Measurements from ENCODE around the gene COL18A1. TPM values are rescaled to one million over a fixed set of nuclear protein-coding genes. Genes with fewer than 3 reads are reported as not detected.
"Not testable (repeated sequence)": the region's sequence is repeated elsewhere in the genome, so short reads cannot be mapped to it uniquely, and the experiment has no call there.

The COL18A1 gene
- polyA plus RNA-seq, 1 donor (not counting 4 experiments of a cell fraction or from before 2014, with no cell fraction given) = 13.0 TPM

- TF ChIP-seq, protein P1, sequence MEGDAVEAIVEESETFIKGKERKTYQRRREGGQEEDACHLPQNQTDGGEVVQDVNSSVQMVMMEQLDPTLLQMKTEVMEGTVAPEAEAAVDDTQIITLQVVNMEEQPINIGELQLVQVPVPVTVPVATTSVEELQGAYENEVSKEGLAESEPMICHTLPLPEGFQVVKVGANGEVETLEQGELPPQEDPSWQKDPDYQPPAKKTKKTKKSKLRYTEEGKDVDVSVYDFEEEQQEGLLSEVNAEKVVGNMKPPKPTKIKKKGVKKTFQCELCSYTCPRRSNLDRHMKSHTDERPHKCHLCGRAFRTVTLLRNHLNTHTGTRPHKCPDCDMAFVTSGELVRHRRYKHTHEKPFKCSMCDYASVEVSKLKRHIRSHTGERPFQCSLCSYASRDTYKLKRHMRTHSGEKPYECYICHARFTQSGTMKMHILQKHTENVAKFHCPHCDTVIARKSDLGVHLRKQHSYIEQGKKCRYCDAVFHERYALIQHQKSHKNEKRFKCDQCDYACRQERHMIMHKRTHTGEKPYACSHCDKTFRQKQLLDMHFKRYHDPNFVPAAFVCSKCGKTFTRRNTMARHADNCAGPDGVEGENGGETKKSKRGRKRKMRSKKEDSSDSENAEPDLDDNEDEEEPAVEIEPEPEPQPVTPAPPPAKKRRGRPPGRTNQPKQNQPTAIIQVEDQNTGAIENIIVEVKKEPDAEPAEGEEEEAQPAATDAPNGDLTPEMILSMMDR (optimal IDR thresholded peaks at IDR 0.05 in 1 of 3, IDR thresholded peaks at IDR 0.05 in 1 of 3, conservative IDR thresholded peaks at IDR 0.05 in 1 of 3; ENCODE audit: extremely low read depth in 1 of 3, insufficient read depth in 2 of 3, low read length in 3 of 3) = no peak
- no peak for TF ChIP-seq EZH2 (IDR thresholded peaks at IDR 0.05; ENCODE audit: low read length)
Observed at GRCh38 chr21:45529785-45530422, 124.9 kb downstream of the COL18A1 start.

DNA sequence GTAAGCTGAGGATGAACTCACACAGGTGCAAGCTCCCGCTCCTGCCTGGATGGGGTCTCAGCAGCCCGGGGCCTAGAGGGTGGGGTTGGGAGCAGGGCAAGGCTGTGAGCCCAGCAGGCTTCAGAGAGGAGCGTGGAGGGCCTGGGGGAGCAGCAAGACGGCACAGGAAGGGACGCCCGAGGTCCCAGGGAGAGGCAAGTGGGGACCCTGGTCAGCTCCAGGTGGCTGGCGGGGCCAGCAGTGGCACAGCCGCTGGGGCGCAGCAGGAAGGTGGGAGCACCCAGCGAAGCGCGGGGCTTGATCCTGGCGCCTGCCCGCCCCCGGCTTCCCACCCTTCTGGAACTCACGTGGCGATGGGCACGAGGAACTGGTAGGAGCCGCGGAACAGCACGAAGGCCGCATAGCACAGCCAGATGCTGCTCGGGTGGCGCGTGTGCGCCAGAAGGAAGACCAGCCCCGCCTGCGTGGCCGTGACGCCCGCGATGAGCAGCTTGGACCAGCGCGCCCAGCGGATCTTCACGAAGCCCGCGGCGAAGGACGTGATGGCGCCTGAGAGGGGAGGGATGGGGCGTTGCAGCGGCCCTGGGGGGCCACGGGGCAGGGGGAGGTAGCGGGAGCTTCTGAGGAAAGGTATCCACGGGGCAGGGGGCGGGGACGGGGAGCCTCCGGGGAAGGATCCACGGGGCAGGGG lies 125.6 kb downstream of the COL18A1 start:
- no peak for DNase-seq (ENCODE audit: low read depth, low spot score)
- H3K79me2 ChIP-seq (ENCODE audit: control insufficient read depth, insufficient read depth, low read length) = no peaks in the 10 kb centered on the region
- peaks cover 11% of the 10 kb centered on the region for H3K4me1 ChIP-seq (ENCODE audit: control insufficient read depth, extremely low read depth, insufficient read depth, low read length)
- H4K20me1 ChIP-seq (ENCODE audit: control insufficient read depth, extremely low read depth, insufficient read depth, low read length) = peaks cover 4% of the 10 kb centered on the region
- dilution Hi-C loops (cut with MboI; ENCODE audit: extremely low pct_ligation_motif_present, low sequenced_read_pairs) = no loop called here
- no peak overlapping the region for H2AFZ ChIP-seq (ENCODE audit: control insufficient read depth, low read length)
- no peak overlapping the region for H3K9ac ChIP-seq (ENCODE audit: control insufficient read depth, extremely low read depth, insufficient read depth, low read length)
- H3K4me2 ChIP-seq (ENCODE audit: control insufficient read depth, extremely low read depth, insufficient read depth, low read depth, low read length) = no peak overlapping the region
- no peak for TF ChIP-seq EZH2 (IDR thresholded peaks at IDR 0.05; ENCODE audit: low read length)
- TF ChIP-seq, protein P1 (optimal IDR thresholded peaks at IDR 0.05 in 1 of 3, IDR thresholded peaks at IDR 0.05 in 1 of 3, conservative IDR thresholded peaks at IDR 0.05 in 1 of 3; ENCODE audit: extremely low read depth in 1 of 3, insufficient read depth in 2 of 3, low read length in 3 of 3) = no peak
- no peaks in the 10 kb centered on the region for H3K27me3 ChIP-seq (ENCODE audit: control insufficient read depth, extremely low read depth, insufficient read depth, low read length)
- no peaks in the 10 kb centered on the region for H3K9me3 ChIP-seq (ENCODE audit: control insufficient read depth, low read depth, low read length)
- no peak overlapping the region for H3K27ac ChIP-seq (ENCODE audit: control insufficient read depth, insufficient read depth, low read length)
- no peak for FAIRE-seq
- H3K9me1 ChIP-seq (ENCODE audit: control insufficient read depth, extremely low read depth, insufficient read depth, low read length) = no peaks in the 10 kb centered on the region
- H3K4me3 ChIP-seq (ENCODE audit: control insufficient read depth in 2 of 3, extremely low read depth in 1 of 3, insufficient read depth in 2 of 3, low read depth in 1 of 3, low read length in 3 of 3) = no peak overlapping the region
- peaks cover 9 to 18% of the 10 kb centered on the region in 2 experiments for H3K36me3 ChIP-seq (ENCODE audit: control insufficient read depth in 2 of 2, extremely low read depth in 1 of 2, insufficient read depth in 2 of 2, low read length in 2 of 2)

More at GRCh38 chr21:45529785-45530422, 124.9 kb downstream of the COL18A1 start:
- H3K27me3 ChIP-seq (ENCODE audit: control insufficient read depth, extremely low read depth, insufficient read depth, low read length) = no peaks in the 10 kb centered on the region
- no peak overlapping the region for H3K4me3 ChIP-seq (ENCODE audit: control insufficient read depth in 2 of 3, extremely low read depth in 1 of 3, insufficient read depth in 2 of 3, low read depth in 1 of 3, low read length in 3 of 3)
- no peak overlapping the region for H3K27ac ChIP-seq (ENCODE audit: control insufficient read depth, insufficient read depth, low read length)
- DNase-seq (ENCODE audit: low read depth, low spot score) (no peak), FAIRE-seq (no peak)
- H3K9me1 ChIP-seq (ENCODE audit: control insufficient read depth, extremely low read depth, insufficient read depth, low read length) = no peaks in the 10 kb centered on the region
- dilution Hi-C loops (cut with MboI; ENCODE audit: extremely low pct_ligation_motif_present, low sequenced_read_pairs) = no loop called here
- no peak overlapping the region for H3K9ac ChIP-seq (ENCODE audit: control insufficient read depth, extremely low read depth, insufficient read depth, low read length)
- H3K4me1 ChIP-seq (ENCODE audit: control insufficient read depth, extremely low read depth, insufficient read depth, low read length) = peaks cover 11% of the 10 kb centered on the region
- H3K9me3 ChIP-seq (ENCODE audit: control insufficient read depth, low read depth, low read length) = no peaks in the 10 kb centered on the region
- no peak overlapping the region for H3K4me2 ChIP-seq (ENCODE audit: control insufficient read depth, extremely low read depth, insufficient read depth, low read depth, low read length)
- peaks cover 1% of the 10 kb centered on the region for H4K20me1 ChIP-seq (ENCODE audit: control insufficient read depth, extremely low read depth, insufficient read depth, low read length)
- no peaks in the 10 kb centered on the region for H3K79me2 ChIP-seq (ENCODE audit: control insufficient read depth, insufficient read depth, low read length)
- H3K36me3 ChIP-seq (ENCODE audit: control insufficient read depth in 2 of 2, extremely low read depth in 1 of 2, insufficient read depth in 2 of 2, low read length in 2 of 2) = peaks cover 10 to 18% of the 10 kb centered on the region in 2 experiments
- H2AFZ ChIP-seq (ENCODE audit: control insufficient read depth, low read length) = no peak overlapping the region

- H4K20me1 ChIP-seq (ENCODE audit: control insufficient read depth, extremely low read depth, insufficient read depth, low read length); H3K27me3 ChIP-seq (ENCODE audit: control insufficient read depth, extremely low read depth, insufficient read depth, low read length); H3K9me1 ChIP-seq (ENCODE audit: control insufficient read depth, extremely low read depth, insufficient read depth, low read length); H3K27ac ChIP-seq (ENCODE audit: control insufficient read depth, insufficient read depth, low read length); H3K79me2 ChIP-seq (ENCODE audit: control insufficient read depth, insufficient read depth, low read length); dilution Hi-C loops (cut with MboI; ENCODE audit: extremely low pct_ligation_motif_present, low sequenced_read_pairs); FAIRE-seq; H3K9ac ChIP-seq (ENCODE audit: control insufficient read depth, extremely low read depth, insufficient read depth, low read length); H3K9me3 ChIP-seq (ENCODE audit: control insufficient read depth, low read depth, low read length); H2AFZ ChIP-seq (ENCODE audit: control insufficient read depth, low read length); H3K4me2 ChIP-seq (ENCODE audit: control insufficient read depth, extremely low read depth, insufficient read depth, low read depth, low read length); DNase-seq (ENCODE audit: low read depth, low spot score); H3K4me3 ChIP-seq (ENCODE audit: control insufficient read depth in 2 of 3, extremely low read depth in 1 of 3, insufficient read depth in 2 of 3, low read depth in 1 of 3, low read length in 3 of 3): not testable (repeated sequence)
- H3K4me1 ChIP-seq (ENCODE audit: control insufficient read depth, extremely low read depth, insufficient read depth, low read length) = peaks cover 11% of the 10 kb centered on the region
- H3K36me3 ChIP-seq (ENCODE audit: control insufficient read depth in 2 of 2, extremely low read depth in 1 of 2, insufficient read depth in 2 of 2, low read length in 2 of 2) = peaks cover 9 to 16% of the 10 kb centered on the region in 2 experiments
Observed at GRCh38 chr21:45531114-45531392, 126.1 kb downstream of the COL18A1 start.

Measured in keratinocyte (primary cell).